ENCODE results near the gene DPYD. TPM values are rescaled to one million over a fixed set of nuclear protein-coding genes. Genes with fewer than 3 reads are reported as not detected.

DPYD gene
- total RNA-seq, 1 experiment from 2014 or later, result 0.46 TPM

GRCh38 chr1:97833881-97834280 is 87.0 kb downstream of the DPYD start (continued):
- TF ChIP-seq ZNF425 (CRISPR knock-in tag; conservative IDR thresholded peaks at IDR 0.05) (no peak), ZNF138 (CRISPR knock-in tag; conservative IDR thresholded peaks at IDR 0.05) (no peak), ZNF219 (CRISPR knock-in tag; IDR thresholded peaks at IDR 0.05; ENCODE audit: borderline replicate concordance) (no peak), FOXP4 (CRISPR knock-in tag; IDR thresholded peaks at IDR 0.05) (no peak), ARID4B (CRISPR knock-in tag; IDR thresholded peaks at IDR 0.05; ENCODE audit: borderline replicate concordance) (no peak), ELF4 (CRISPR knock-in tag; IDR thresholded peaks at IDR 0.05; ENCODE audit: low read depth) (no peak), EMX1 (CRISPR knock-in tag; IDR thresholded peaks at IDR 0.05) (no peak), ATF2 (CRISPR knock-in tag; IDR thresholded peaks at IDR 0.05; ENCODE audit: borderline replicate concordance, low read depth) (no peak), ATF3 (CRISPR knock-in tag; conservative IDR thresholded peaks at IDR 0.05) (no peak), ZNF423 (CRISPR knock-in tag; IDR thresholded peaks at IDR 0.05) (no peak), RORB (CRISPR knock-in tag; IDR thresholded peaks at IDR 0.05) (no peak)

- H3K4me1 Mint-ChIP-seq, result no peaks in the 10 kb centered on the region
- no peak for DNase-seq (ENCODE audit: low spot score)
- H3K27ac Mint-ChIP-seq, result no peak overlapping the region
- no peak for ATAC-seq
- ChIA-PET POLR2A (interaction anchor here (1.0 kb wide), 1 partner anchor 19 kb away, joined by 3 read pairs; no protein-coding TSS in a partner anchor), CTCF (interaction anchor here (1.3 kb wide), 1 partner anchor 219 kb away, joined by 3 read pairs; no protein-coding TSS in a partner anchor)
- no peaks in the 10 kb centered on the region for H3K9me3 Mint-ChIP-seq
- no peaks in the 10 kb centered on the region for H3K36me3 Mint-ChIP-seq
- no peak overlapping the region for H3K4me3 Mint-ChIP-seq
- no peaks in the 10 kb centered on the region for H3K27me3 Mint-ChIP-seq (ENCODE audit: low read depth)
- TF ChIP-seq CBFB (CRISPR knock-in tag; IDR thresholded peaks at IDR 0.05; ENCODE audit: low read depth) (no peak), E2F4 (CRISPR knock-in tag; IDR thresholded peaks at IDR 0.05; ENCODE audit: borderline replicate concordance, low read depth) (no peak), ESRRA (CRISPR knock-in tag; IDR thresholded peaks at IDR 0.05; ENCODE audit: borderline replicate concordance) (no peak), ZBTB21 (CRISPR knock-in tag; IDR thresholded peaks at IDR 0.05; ENCODE audit: borderline replicate concordance) (no peak), ELF4 (CRISPR knock-in tag; IDR thresholded peaks at IDR 0.05; ENCODE audit: low read depth) (no peak), RELA (CRISPR knock-in tag; IDR thresholded peaks at IDR 0.05; ENCODE audit: borderline replicate concordance) (no peak), USF1 (CRISPR knock-in tag; IDR thresholded peaks at IDR 0.05) (no peak), OVOL2 (CRISPR knock-in tag; IDR thresholded peaks at IDR 0.05; ENCODE audit: borderline replicate concordance) (no peak), AR (CRISPR knock-in tag; IDR thresholded peaks at IDR 0.05) (no peak), ZNF232 (CRISPR knock-in tag; IDR thresholded peaks at IDR 0.05) (no peak)
Observed at GRCh38 chr1:97832481-97832880, 88.4 kb downstream of the DPYD start.

Data from WTC11 (cell line).